ENCODE measurements around the gene PSMD9. TPM values are rescaled to one million over a fixed set of nuclear protein-coding genes. Genes with fewer than 3 reads are reported as not detected.
"Not testable (repeated sequence)": the region's sequence is repeated elsewhere in the genome, so short reads cannot be mapped to it uniquely, and the experiment has no call there.

Gene PSMD9
- total RNA-seq, 2 experiments from 2014 or later: 61.9 to 63.5 TPM

- H3K36me3 Mint-ChIP-seq; H3K27ac Mint-ChIP-seq; H3K27me3 Mint-ChIP-seq; H3K4me3 Mint-ChIP-seq; ATAC-seq; DNase-seq; H3K9me3 Mint-ChIP-seq (ENCODE audit: low read depth): not testable (repeated sequence)
- CTCF ChIA-PET: interaction anchor here (1.3 kb wide), 1 partner anchor 90 kb away, joined by 3 read pairs; no protein-coding TSS in a partner anchor
- H3K4me1 Mint-ChIP-seq: peaks cover 23% of the 10 kb centered on the region
Observed at GRCh38 chr12:121885129-121885528, 3.5 kb upstream of the PSMD9 start.

DNA sequence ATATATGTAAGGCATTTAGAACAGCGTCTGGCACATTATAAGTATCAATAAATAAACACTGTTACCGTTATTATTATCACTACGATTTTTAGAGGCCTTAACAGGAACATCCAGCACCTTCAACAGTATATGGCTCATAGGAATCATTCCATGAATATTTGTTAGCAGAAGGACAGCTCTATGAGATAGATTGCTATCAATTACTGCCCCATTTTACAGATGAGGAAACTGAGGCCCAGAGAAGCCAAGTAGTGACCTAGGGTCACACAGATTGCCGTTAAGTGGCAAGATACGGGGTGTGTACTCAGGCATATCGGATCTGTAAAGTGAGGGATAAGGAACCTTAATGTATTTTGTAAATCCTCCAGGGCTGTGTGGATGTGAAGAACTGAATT lies 510 bp upstream of the PSMD9 start:
- Mint-ChIP-seq H3K4me3 (peak overlapping the region; percentile 98), H3K27ac (peak overlapping the region; percentile 98), H3K4me1 (peaks cover 34% of the 10 kb centered on the region), H3K36me3 (peaks cover 5% of the 10 kb centered on the region), H3K27me3 (peaks cover 3% of the 10 kb centered on the region), H3K9me3 (ENCODE audit: low read depth) (no peaks in the 10 kb centered on the region)
- ATAC-seq (no peak), DNase-seq (no peak)
- CTCF ChIA-PET: interaction anchor here (0.8 to 8.9 kb wide), 24 partner anchors 9 to 1801 kb away, joined by 3 to 130 read pairs (median 4); partner anchors contain the start of genes CFAP251, RHOF, SETD1B and TMEM120B

DNA sequence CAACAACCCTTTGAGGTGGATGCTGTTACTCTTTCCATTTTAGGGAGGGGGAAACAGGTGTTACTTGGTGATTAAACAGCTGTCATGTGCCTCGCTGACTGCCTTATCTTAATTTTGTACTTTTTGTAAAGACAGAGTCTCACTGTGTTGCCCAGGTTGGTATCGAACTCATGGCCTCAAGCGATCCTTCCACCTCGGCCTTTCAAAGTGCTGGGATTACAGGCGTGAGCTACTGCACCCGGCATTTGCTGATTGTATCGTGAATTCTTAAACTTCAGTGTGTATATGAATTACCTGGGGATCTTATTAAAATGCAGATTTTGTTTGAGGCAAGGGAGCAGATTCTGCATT lies 659 bp downstream of the PSMD9 start:
- peaks cover 8% of the 10 kb centered on the region for H3K36me3 Mint-ChIP-seq

GRCh38 chr12:121889661-121890060 lies 1.1 kb downstream of the PSMD9 start:
- H3K27me3 Mint-ChIP-seq; H3K9me3 Mint-ChIP-seq (ENCODE audit: low read depth); H3K36me3 Mint-ChIP-seq; DNase-seq; ATAC-seq: not testable (repeated sequence)
- H3K27ac Mint-ChIP-seq: peak overlapping the region; percentile 98
- CTCF ChIA-PET: interaction anchor here (1.4 to 8.9 kb wide), 9 partner anchors 8 to 117 kb away, joined by 4 to 130 read pairs (median 15); partner anchors contain the start of genes CFAP251 and RHOF
- H3K4me1 Mint-ChIP-seq: peaks cover 50% of the 10 kb centered on the region
- peak overlapping the region; percentile 98 for H3K4me3 Mint-ChIP-seq

More for the DNA sequence above, 659 bp downstream of the PSMD9 start:
- DNase-seq (no peak), ATAC-seq (no peak)
- CTCF ChIA-PET: interaction anchor here (1.2 to 8.9 kb wide), 10 partner anchors 8 to 177 kb away, joined by 4 to 130 read pairs (median 12); partner anchors contain the start of genes CFAP251, RHOF and TMEM120B
- H3K27ac Mint-ChIP-seq: peak overlapping the region; percentile 98
- peaks cover 45% of the 10 kb centered on the region for H3K4me1 Mint-ChIP-seq
- no peaks in the 10 kb centered on the region for H3K27me3 Mint-ChIP-seq
- H3K4me3 Mint-ChIP-seq: peak overlapping the region; percentile 98
- no peaks in the 10 kb centered on the region for H3K9me3 Mint-ChIP-seq (ENCODE audit: low read depth)

DNA sequence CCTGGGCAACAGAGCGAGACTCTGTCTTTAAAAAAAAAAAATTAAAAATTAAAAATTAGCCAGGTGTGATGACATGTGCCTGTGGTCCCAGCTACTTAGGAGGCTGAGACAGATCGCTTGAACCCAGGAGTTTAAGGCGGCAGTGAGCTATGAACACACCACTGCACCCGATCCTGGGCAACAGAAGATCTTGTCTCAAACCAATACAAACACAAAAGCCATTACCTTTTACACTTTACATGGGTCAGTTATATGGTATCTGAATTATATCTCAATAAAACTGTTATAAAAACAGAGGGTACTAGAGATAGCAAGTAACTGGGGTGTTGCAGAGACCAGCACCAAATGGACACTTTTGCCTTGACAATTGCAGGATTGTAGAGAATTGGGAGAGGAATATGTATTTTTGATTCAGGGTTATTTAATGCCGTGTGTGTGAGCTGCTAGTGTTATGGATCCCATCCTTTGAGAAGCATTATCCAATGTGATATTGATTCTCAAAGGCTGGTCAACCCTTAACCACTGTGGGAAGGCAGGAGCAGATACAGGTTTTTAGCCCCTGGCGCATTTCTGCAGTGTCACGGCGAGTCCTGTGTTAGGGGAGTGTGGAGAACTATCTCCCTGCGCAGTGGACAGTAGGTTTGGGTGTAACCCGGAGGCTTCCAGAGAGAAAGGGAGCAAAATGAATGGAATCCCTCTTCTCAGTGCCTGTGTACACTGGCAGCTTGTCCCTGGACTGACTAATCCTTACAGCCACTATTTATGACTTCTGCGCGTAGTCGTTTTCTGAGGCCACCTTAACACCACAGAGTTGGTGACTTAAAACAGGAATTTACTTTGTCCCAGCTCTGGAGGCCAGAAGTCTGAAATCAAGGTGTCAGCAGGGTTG lies 4.3 kb downstream of the PSMD9 start:
- no peak overlapping the region for H3K4me3 Mint-ChIP-seq
- H3K9me3 Mint-ChIP-seq (ENCODE audit: low read depth): no peaks in the 10 kb centered on the region
- ATAC-seq (no peak), DNase-seq (no peak)
- peaks cover 46% of the 10 kb centered on the region for H3K4me1 Mint-ChIP-seq
- peaks cover 21% of the 10 kb centered on the region for H3K36me3 Mint-ChIP-seq
- no peaks in the 10 kb centered on the region for H3K27me3 Mint-ChIP-seq
- peak overlapping the region; percentile 73 for H3K27ac Mint-ChIP-seq
- CTCF ChIA-PET: interaction anchor here (0.8 to 8.9 kb wide), 7 partner anchors 10 to 174 kb away, joined by 3 to 130 read pairs (median 3); partner anchors contain the start of genes CFAP251 and RHOF

DNA sequence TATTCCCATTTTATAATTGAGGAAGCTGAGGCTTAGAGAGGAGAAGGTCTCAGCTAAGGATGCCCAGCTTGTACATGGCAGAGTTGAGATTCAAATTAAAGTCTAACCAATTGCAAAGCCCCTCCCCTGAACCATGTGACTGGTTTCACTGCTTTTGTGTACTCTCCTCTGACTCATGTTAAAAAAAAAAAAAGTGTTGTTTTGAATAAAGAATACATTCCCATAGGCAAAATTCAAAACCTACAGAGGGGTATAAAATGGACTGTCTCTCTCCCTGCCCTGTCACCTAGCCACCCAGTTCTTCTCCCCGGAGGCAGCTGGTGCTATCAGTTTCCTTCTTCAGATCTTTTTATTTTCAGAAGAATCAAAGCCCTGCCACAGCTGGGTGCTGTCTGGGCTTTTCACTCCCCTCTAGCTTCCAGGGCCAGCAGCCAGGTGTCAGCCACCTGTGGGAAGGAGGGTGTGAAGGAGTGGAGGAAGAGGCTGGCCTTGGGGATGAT lies 5.4 kb downstream of the PSMD9 start:
- no peak overlapping the region for H3K4me3 Mint-ChIP-seq
- H3K4me1 Mint-ChIP-seq: peaks cover 39% of the 10 kb centered on the region
- no peaks in the 10 kb centered on the region for H3K27me3 Mint-ChIP-seq
- H3K9me3 Mint-ChIP-seq (ENCODE audit: low read depth): no peaks in the 10 kb centered on the region
- CTCF ChIA-PET: interaction anchor here (0.8 to 8.9 kb wide), 6 partner anchors 8 to 99 kb away, joined by 3 to 130 read pairs (median 5); partner anchors contain the start of genes CFAP251 and RHOF
- peak overlapping the region; percentile 73 for H3K27ac Mint-ChIP-seq
- ATAC-seq: peak; percentile 48
- DNase-seq: peak; percentile 50
- peaks cover 21% of the 10 kb centered on the region for H3K36me3 Mint-ChIP-seq

DNA sequence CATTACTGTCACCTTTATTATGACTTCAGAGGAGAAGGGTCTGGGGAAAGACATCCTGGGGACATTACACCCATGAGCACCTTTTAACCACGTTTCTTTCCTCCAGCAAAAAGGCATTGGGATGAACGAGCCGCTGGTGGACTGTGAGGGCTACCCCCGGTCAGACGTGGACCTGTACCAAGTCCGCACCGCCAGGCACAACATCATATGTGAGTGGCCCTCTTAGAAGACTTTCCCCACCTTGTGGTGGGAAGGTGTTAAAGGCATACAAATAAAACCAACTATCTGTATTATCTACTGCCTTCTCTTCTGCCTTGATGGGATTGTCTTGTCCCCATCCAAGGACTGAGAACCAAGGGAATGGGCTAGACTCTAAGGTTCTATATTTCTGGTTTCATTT lies 6.0 kb downstream of the PSMD9 start:
- ATAC-seq: no peak
- H3K36me3 Mint-ChIP-seq: peaks cover 21% of the 10 kb centered on the region
- no peak for DNase-seq

DNA sequence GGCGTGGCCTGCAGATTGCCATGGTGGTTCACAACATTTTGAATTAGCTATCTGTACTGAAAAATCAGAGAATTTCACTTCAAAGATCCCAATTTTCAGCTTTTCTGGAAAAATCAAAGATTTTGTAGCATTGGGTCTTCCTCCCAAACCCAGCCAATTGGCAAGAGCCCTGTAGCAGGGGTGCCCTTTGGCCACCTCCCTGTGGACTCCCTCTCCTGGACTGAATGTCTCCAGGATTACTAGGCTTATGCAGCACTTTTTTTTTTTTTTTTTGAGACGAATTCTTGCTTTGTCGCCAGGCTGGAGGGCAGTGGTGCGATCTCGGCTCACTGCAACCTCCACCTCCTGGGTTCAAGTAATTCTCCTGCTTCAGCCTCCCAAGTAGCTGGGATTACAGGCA lies 9.7 kb downstream of the PSMD9 start:
- Mint-ChIP-seq H3K27ac (no peak overlapping the region), H3K27me3 (no peaks in the 10 kb centered on the region), H3K36me3 (peaks cover 24% of the 10 kb centered on the region), H3K4me1 (peaks cover 15% of the 10 kb centered on the region), H3K9me3 (ENCODE audit: low read depth) (no peaks in the 10 kb centered on the region), H3K4me3 (no peak overlapping the region)
- DNase-seq: no peak
- CTCF ChIA-PET: interaction anchor here (1.3 to 2.7 kb wide), 3 partner anchors 9 to 103 kb away, joined by 4 to 9 read pairs (median 6); partner anchors contain the start of gene PSMD9
- ATAC-seq: no peak

More for the DNA sequence above, 6.0 kb downstream of the PSMD9 start:
- Mint-ChIP-seq H3K27ac (peak overlapping the region; percentile 69), H3K9me3 (ENCODE audit: low read depth) (no peaks in the 10 kb centered on the region), H3K27me3 (no peaks in the 10 kb centered on the region), H3K4me3 (no peak overlapping the region), H3K4me1 (peaks cover 32% of the 10 kb centered on the region)
- CTCF ChIA-PET: interaction anchor here (1.3 to 8.9 kb wide), 2 partner anchors 8 to 100 kb away, joined by 3 to 130 read pairs; partner anchors contain the start of gene RHOF

GRCh38 chr12:121899590-121899989 lies 11.0 kb downstream of the PSMD9 start:
- ATAC-seq (no peak), DNase-seq (no peak)
- Mint-ChIP-seq H3K27ac (no peak overlapping the region), H3K4me3 (no peak overlapping the region), H3K4me1 (peaks cover 2% of the 10 kb centered on the region), H3K9me3 (ENCODE audit: low read depth) (no peaks in the 10 kb centered on the region), H3K36me3 (peaks cover 25% of the 10 kb centered on the region), H3K27me3 (no peaks in the 10 kb centered on the region)
- CTCF ChIA-PET: interaction anchor here (2.7 kb wide), 1 partner anchor 105 kb away, joined by 9 read pairs; no protein-coding TSS in a partner anchor

- no peaks in the 10 kb centered on the region for H3K27me3 Mint-ChIP-seq
- CTCF ChIA-PET: interaction anchor here (1.4 kb wide), 1 partner anchor 9 kb away, joined by 3 read pairs; no protein-coding TSS in a partner anchor
- no peaks in the 10 kb centered on the region for H3K4me1 Mint-ChIP-seq
- H3K4me3 Mint-ChIP-seq: no peak overlapping the region
- H3K36me3 Mint-ChIP-seq: peaks cover 22% of the 10 kb centered on the region
- no peaks in the 10 kb centered on the region for H3K9me3 Mint-ChIP-seq (ENCODE audit: low read depth)
- ATAC-seq (peak; percentile 23), DNase-seq (no peak)
- H3K27ac Mint-ChIP-seq: no peak overlapping the region
Observed at GRCh38 chr12:121903202-121903601, 14.6 kb downstream of the PSMD9 start.

DNA sequence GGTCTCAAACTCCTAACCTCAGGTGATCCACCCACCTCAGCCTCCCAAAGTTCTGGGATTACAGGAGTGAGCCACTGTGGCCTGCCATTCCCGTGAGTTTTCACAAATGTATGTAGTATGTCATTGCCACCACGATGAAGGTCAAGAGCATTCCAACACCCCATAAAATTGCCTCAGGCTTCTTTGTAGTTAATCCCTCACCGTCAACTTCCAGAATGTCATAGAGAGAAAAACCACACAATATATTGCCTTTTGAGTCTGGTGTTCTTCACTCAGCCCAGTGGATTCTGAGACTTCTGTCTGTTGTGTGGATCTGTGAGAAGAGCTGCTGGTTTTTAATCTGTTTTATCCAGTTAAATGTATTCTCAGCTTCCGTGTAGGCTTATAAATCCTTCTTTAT lies 17.2 kb downstream of the PSMD9 start:
- no peaks in the 10 kb centered on the region for H3K4me1 Mint-ChIP-seq
- H3K36me3 Mint-ChIP-seq: peaks cover 35% of the 10 kb centered on the region
- H3K9me3 Mint-ChIP-seq (ENCODE audit: low read depth): no peaks in the 10 kb centered on the region
- no peak overlapping the region for H3K27ac Mint-ChIP-seq
- no peaks in the 10 kb centered on the region for H3K27me3 Mint-ChIP-seq
- CTCF ChIA-PET: interaction anchor here (1.0 to 1.5 kb wide), 2 partner anchors 12 to 95 kb away, joined by 4 read pairs; partner anchors contain the start of gene CFAP251
- H3K4me3 Mint-ChIP-seq: no peak overlapping the region
- DNase-seq (no peak), ATAC-seq (no peak)

- Mint-ChIP-seq H3K27me3 (no peaks in the 10 kb centered on the region), H3K4me1 (peaks cover 10% of the 10 kb centered on the region), H3K36me3 (peaks cover 37% of the 10 kb centered on the region), H3K27ac (peak overlapping the region; percentile 48), H3K4me3 (no peak overlapping the region), H3K9me3 (ENCODE audit: low read depth) (no peaks in the 10 kb centered on the region)
- DNase-seq (no peak), ATAC-seq (no peak)
- CTCF ChIA-PET: interaction anchor here (0.5 to 1.0 kb wide), 2 partner anchors 18 to 97 kb away, joined by 3 read pairs; no protein-coding TSS in a partner anchor
Observed at GRCh38 chr12:121908702-121909101, 20.1 kb downstream of the PSMD9 start.
